SK-N-MC (cell line): Measurements from ENCODE around the gene ZNF580.

Experiments
- DNase-seq: peaks from one replicate; pipeline ENCODE4 v3.0.0-alpha.2; 2011; ENCODE audit warnings: low read depth, low spot score
- H3K27ac ChIP-seq: fragments of 200-600 bp; sonication (generic); 2 replicates; pipeline ENCODE4 v1.5.1; 2016; ENCODE audit warnings: mixed run types
- H3K36me3 ChIP-seq: fragments of 200-600 bp; sonication (generic); 2 replicates; pipeline ENCODE4 v1.6.1; 2017; ENCODE audit warnings: antibody characterized with exemption, low read length, mixed read lengths; ENCODE audit not compliant: insufficient read depth
- H3K4me3 ChIP-seq: fragments of 200-600 bp; sonication (generic); 2 replicates; pipeline ENCODE4 v1.5.1; 2016
- H3K9ac ChIP-seq: fragments of 200-600 bp; sonication (generic); 2 replicates; pipeline ENCODE4 v1.8.0; 2017; ENCODE audit warnings: mixed run types, mixed read lengths; ENCODE audit not compliant: insufficient read length
- H3K9me3 ChIP-seq: fragments of 200-600 bp; sonication (generic); 2 replicates; pipeline ENCODE4 v1.6.1; 2017; ENCODE audit warnings: low read depth, mild to moderate bottlenecking, antibody characterized with exemption, low read length, moderate library complexity, mixed read lengths
- EZH2 ChIP-seq: fragments of 200-600 bp; sonication (generic); IDR thresholded peaks from one replicate; pipeline ENCODE4 v1.6.1; 2017; ENCODE audit warnings: antibody characterized with exemption
- FOXP2 ChIP-seq: optimal IDR thresholded peaks from 2 replicates; pipeline ENCODE3; 2011; ENCODE audit warnings: mild to moderate bottlenecking, moderate library complexity; ENCODE audit not compliant: insufficient read depth; ENCODE audit errors: extremely low read length, control extremely low read depth
- POLR2AphosphoS5 ChIP-seq: IDR thresholded peaks from 2 replicates; pipeline ENCODE4 v1.6.1; 2012; ENCODE audit warnings: mild to moderate bottlenecking, low read depth, low read length, borderline replicate concordance

Gene ZNF580

GRCh38 chr19:55678121-55678671 lies 37.4 kb downstream of the ZNF580 start:
- Histone ChIP-seq H3K27ac (no peak overlapping the region), H3K9ac (no peak overlapping the region)
- no peak for DNase-seq

DNA sequence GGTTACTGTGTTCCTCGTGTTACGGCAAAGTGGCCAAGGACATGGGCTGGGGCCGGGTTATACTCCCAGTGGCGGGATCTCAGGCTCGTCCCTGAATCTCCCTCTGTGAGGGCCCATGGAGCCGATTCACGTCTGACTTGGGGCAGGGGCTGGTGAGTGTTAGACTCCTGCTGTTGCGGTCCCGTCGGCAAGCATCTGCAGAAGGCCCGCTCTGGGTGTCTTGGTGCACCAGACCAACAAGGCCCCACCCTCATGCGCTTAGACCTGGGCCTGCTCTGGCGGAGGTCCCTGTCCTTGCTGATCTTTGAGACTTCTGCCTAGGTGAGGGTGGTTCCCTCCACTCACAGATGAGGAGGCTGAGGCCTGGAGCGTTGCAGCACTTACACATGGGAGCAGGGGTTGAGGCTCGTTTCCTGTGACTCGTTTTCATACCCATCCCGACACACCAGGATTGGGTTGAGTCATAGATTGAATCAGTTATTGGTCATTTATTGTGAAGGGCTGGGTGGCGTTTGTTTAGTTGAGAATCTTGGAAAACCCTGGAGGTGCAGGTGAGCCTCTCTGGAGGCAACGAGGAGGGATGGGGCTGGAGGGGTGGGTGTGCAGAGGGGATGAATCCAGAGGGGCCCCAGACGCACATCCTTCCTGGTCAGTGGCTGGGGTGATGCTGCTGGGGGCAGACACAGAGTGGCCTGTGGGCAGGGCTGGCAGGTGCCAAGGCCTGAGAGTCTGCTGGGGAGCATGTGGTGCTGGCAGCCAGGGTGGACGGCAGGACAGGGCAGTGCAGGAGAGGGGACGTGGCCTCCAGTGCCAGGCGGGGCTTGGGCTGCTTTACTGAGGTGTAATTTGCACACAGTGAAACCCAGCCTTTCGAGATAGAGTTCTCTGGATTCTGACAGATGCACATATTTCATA lies 38.8 kb downstream of the ZNF580 start:
- H3K4me3 ChIP-seq: no peak overlapping the region
- TF ChIP-seq EZH2 (no peak), FOXP2 (no peak), POLR2AphosphoS5 (no peak)
- no peak for DNase-seq
- H3K9me3 ChIP-seq: no peaks in the 10 kb centered on the region
- H3K9ac ChIP-seq: no peak overlapping the region
- no peak overlapping the region for H3K27ac ChIP-seq
- peaks cover 51% of the 10 kb centered on the region for H3K36me3 ChIP-seq

More at GRCh38 chr19:55678121-55678671, 37.4 kb downstream of the ZNF580 start:
- no peaks in the 10 kb centered on the region for H3K9me3 ChIP-seq
- no peak overlapping the region for H3K4me3 ChIP-seq
- H3K36me3 ChIP-seq: peaks cover 58% of the 10 kb centered on the region
- TF ChIP-seq EZH2 (no peak), POLR2AphosphoS5 (no peak), FOXP2 (no peak)

GRCh38 chr19:55680339-55681130 lies 39.7 kb downstream of the ZNF580 start:
- no peak overlapping the region for H3K4me3 ChIP-seq
- TF ChIP-seq POLR2AphosphoS5: no peak
- TF ChIP-seq FOXP2: no peak
- no peak for TF ChIP-seq EZH2
- no peaks in the 10 kb centered on the region for H3K9me3 ChIP-seq
- peaks cover 56% of the 10 kb centered on the region for H3K36me3 ChIP-seq
- no peak overlapping the region for H3K27ac ChIP-seq
- DNase-seq: no peak
- H3K9ac ChIP-seq: no peak overlapping the region

- Histone ChIP-seq H3K4me3 (no peak overlapping the region), H3K27ac (no peak overlapping the region)
These were observed 40.6 kb downstream of the ZNF580 start for GRCh38 chr19:55681131-55682092.

GRCh38 chr19:55683449-55684261 lies 42.9 kb downstream of the ZNF580 start:
- no peak for DNase-seq
- no peak overlapping the region for H3K27ac ChIP-seq
- H3K36me3 ChIP-seq: peaks cover 42% of the 10 kb centered on the region

More at GRCh38 chr19:55681131-55682092, 40.6 kb downstream of the ZNF580 start:
- TF ChIP-seq FOXP2 (no peak), EZH2 (no peak), POLR2AphosphoS5 (no peak)
- no peak for DNase-seq
- no peak overlapping the region for H3K9ac ChIP-seq
- H3K36me3 ChIP-seq: peaks cover 58% of the 10 kb centered on the region
- no peaks in the 10 kb centered on the region for H3K9me3 ChIP-seq

DNA sequence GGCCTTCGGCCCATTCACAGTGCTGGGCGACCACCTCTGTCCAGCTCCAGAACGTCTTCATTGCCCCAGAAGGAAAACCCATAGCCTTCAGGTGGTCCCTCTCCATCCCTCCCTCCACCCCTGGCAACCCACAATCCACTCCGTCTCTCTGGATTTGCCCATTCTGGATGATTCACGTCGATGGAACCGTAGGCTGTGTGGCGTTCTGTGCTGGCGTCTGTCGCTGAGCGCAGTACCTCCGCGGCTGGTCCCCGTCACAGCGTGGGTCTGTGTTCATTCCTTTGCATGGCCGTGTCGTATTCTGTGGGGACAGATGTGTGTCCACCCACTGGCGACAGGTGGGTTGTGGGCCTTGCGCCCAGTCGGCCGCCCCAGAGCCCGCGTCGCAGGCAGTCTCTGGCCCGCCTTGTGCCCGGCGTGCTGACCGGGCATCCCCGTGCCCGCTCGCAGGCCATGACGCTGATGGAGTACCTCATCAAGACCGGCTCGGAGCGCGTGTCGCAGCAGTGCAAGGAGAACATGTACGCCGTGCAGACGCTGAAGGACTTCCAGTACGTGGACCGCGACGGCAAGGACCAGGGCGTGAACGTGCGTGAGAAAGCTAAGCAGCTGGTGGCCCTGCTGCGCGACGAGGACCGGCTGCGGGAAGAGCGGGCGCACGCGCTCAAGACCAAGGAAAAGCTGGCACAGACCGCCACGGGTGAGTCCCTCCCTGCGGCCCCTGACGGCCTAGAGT lies 44.3 kb downstream of the ZNF580 start:
- no peak for DNase-seq
- TF ChIP-seq EZH2 (no peak), POLR2AphosphoS5 (no peak), FOXP2 (no peak)
- no peak overlapping the region for H3K27ac ChIP-seq
- H3K36me3 ChIP-seq: peaks cover 37% of the 10 kb centered on the region; the same call in 1 of the 2 replicates
- no peaks in the 10 kb centered on the region for H3K9me3 ChIP-seq
- H3K4me3 ChIP-seq: no peak overlapping the region
- no peak overlapping the region for H3K9ac ChIP-seq

More at GRCh38 chr19:55683449-55684261, 42.9 kb downstream of the ZNF580 start:
- Histone ChIP-seq H3K9me3 (no peaks in the 10 kb centered on the region), H3K9ac (no peak overlapping the region), H3K4me3 (no peak overlapping the region)
- TF ChIP-seq EZH2: no peak
